HG02938 (cell line): Measurements from ENCODE around the gene KRT81.
"Not testable (repeated sequence)": the region's sequence is repeated elsewhere in the genome, so short reads cannot be mapped to it uniquely, and the experiment has no call there.

Source experiments
- ATAC-seq: cut with Tn5 transposase; IDR thresholded peaks from one replicate; pipeline ENCODE4 v1.9.1; 2021; ENCODE audit warnings: mild to moderate bottlenecking, moderate library complexity; ENCODE audit not compliant: unreplicated experiment

KRT81 gene

GRCh38 chr12:52245259-52245961 is 45.9 kb downstream of the KRT81 start:
- no peak for ATAC-seq

- peak; percentile 3 for ATAC-seq
Measured at GRCh38 chr12:52244615-52244994, 46.7 kb downstream of the KRT81 start.

- ATAC-seq: peak; percentile 89
Measured at GRCh38 chr12:52243856-52244614, 47.3 kb downstream of the KRT81 start.

GRCh38 chr12:52243259-52243855 is 48.0 kb downstream of the KRT81 start:
- ATAC-seq: no peak

- no peak for ATAC-seq
Measured at GRCh38 chr12:52242442-52243258, 48.7 kb downstream of the KRT81 start.

- no peak for ATAC-seq
Measured at GRCh38 chr12:52241205-52241842, 50.0 kb downstream of the KRT81 start.

GRCh38 chr12:52240247-52240646 is 51.1 kb downstream of the KRT81 start:
- not testable (repeated sequence) for ATAC-seq

- no peak for ATAC-seq
Measured at GRCh38 chr12:52239767-52240166, 51.6 kb downstream of the KRT81 start.

- ATAC-seq: no peak
Measured at GRCh38 chr12:52238916-52239646, 52.3 kb downstream of the KRT81 start.

GRCh38 chr12:52238207-52238840 is 53.0 kb downstream of the KRT81 start:
- ATAC-seq: no peak

GRCh38 chr12:52236386-52237050 is 54.8 kb downstream of the KRT81 start:
- ATAC-seq: no peak
